ENCODE measurements around the gene SLC25A4.

- no peak for TF ChIP-seq CTCF (IDR thresholded peaks at IDR 0.05)
- TF ChIP-seq POLR2A (IDR thresholded peaks at IDR 0.05) = no peak
These were observed 29.7 kb upstream of the SLC25A4 start for GRCh38 chr4:185113340-185113739.
